ENCODE measurements around the gene AKAP6.

- TF ChIP-seq EP300 (IDR thresholded peaks at IDR 0.05) (no peak), POLR2A (IDR thresholded peaks at IDR 0.05) (no peak), CTCF (IDR thresholded peaks at IDR 0.05) (no peak)
These were observed 8.7 kb downstream of the AKAP6 start for GRCh38 chr14:32337759-32338158.
